GM12875 (cell line): ENCODE data around the gene GAMT.

Experiments used
- H3K4me3 ChIP-seq: one replicate; pipeline ENCODE4 v1.5.1; 2011; ENCODE audit warnings: low read depth, low read length, control low read depth
- CTCF ChIP-seq: IDR thresholded peaks from 2 replicates; pipeline ENCODE4 v1.5.1; 2011; ENCODE audit warnings: low read depth, mild to moderate bottlenecking, control low read depth, inconsistent platforms, low read length, moderate library complexity, borderline replicate concordance; ENCODE audit not compliant: insufficient read depth

GAMT gene

GRCh38 chr19:1392407-1392806 is 8.9 kb downstream of the GAMT start:
- H3K4me3 ChIP-seq: no peak overlapping the region
- no peak for TF ChIP-seq CTCF

GRCh38 chr19:1390890-1391423 is 10.4 kb downstream of the GAMT start:
- H3K4me3 ChIP-seq: no peak overlapping the region
- TF ChIP-seq CTCF: no peak

GRCh38 chr19:1389033-1389940 is 12.1 kb downstream of the GAMT start:
- no peak for TF ChIP-seq CTCF
- no peak overlapping the region for H3K4me3 ChIP-seq

GRCh38 chr19:1388637-1389026 is 12.7 kb downstream of the GAMT start:
- TF ChIP-seq CTCF: no peak
- no peak overlapping the region for H3K4me3 ChIP-seq

GRCh38 chr19:1387684-1388636 is 13.4 kb downstream of the GAMT start:
- TF ChIP-seq CTCF: no peak
- no peak overlapping the region for H3K4me3 ChIP-seq

- no peak for TF ChIP-seq CTCF
- no peak overlapping the region for H3K4me3 ChIP-seq
Measured at GRCh38 chr19:1386945-1387683, 14.2 kb downstream of the GAMT start.
